Right atrium auricular region (tissue), 2 donors: ENCODE results near the gene ADAMTS15. TPM values are rescaled to one million over a fixed set of nuclear protein-coding genes. Genes with fewer than 3 reads are reported as not detected.

Experiments
- DNase-seq: peaks from one replicate; pipeline ENCODE4 v3.0.0-alpha.2; 2019; ENCODE audit warnings: low spot score
- H3K27ac ChIP-seq, 2 donors: fragments of 200-600 bp; sonication (generic); 1 replicate in 1 of 2; 2 replicates in 1 of 2; pipeline ENCODE4 v1.5.1; 2016 to 2019
- H3K27me3 ChIP-seq, 2 donors: fragments of 200-600 bp; sonication (generic); one replicate each; pipeline versions ENCODE4 v1.5.1 to v1.6.0; 2017 to 2019
- H3K36me3 ChIP-seq: fragments of 200-600 bp; sonication (generic); one replicate; pipeline ENCODE4 v1.5.1; 2016
- H3K4me1 ChIP-seq, 2 donors: fragments of 200-600 bp; sonication (generic); one replicate each; pipeline versions ENCODE4 v1.5.1 to v1.6.0; 2017 to 2019
- H3K4me3 ChIP-seq, 2 donors: fragments of 200-600 bp; sonication (generic); 1 replicate in 1 of 2; 2 replicates in 1 of 2; pipeline ENCODE4 v1.5.1; 2017 to 2019; ENCODE audit warnings: mild to moderate bottlenecking in 1 of 2, moderate library complexity in 1 of 2
- H3K9me3 ChIP-seq, 2 donors: fragments of 200-600 bp; sonication (generic); one replicate each; pipeline ENCODE4 v1.5.1; 2019
- total RNA-seq, 2 donors: library from RNA; depleted of rRNA; stranded (reverse); fragments of >200 nt; gene quantifications; one replicate each; pipeline ENCODE4 v1.1.0, GENCODE V29; 2016
- TF ChIP-seq, protein P1 (sequence below), 2 donors: fragments of 200-600 bp; sonication (generic); IDR thresholded peaks; one replicate each; pipeline ENCODE4 v1.5.1; 2019; ENCODE audit warnings: antibody characterized with exemption in 2 of 2

Gene ADAMTS15
- total RNA-seq, 2 donors from 2014 or later, result 17.5 to 21.2 TPM

DNA sequence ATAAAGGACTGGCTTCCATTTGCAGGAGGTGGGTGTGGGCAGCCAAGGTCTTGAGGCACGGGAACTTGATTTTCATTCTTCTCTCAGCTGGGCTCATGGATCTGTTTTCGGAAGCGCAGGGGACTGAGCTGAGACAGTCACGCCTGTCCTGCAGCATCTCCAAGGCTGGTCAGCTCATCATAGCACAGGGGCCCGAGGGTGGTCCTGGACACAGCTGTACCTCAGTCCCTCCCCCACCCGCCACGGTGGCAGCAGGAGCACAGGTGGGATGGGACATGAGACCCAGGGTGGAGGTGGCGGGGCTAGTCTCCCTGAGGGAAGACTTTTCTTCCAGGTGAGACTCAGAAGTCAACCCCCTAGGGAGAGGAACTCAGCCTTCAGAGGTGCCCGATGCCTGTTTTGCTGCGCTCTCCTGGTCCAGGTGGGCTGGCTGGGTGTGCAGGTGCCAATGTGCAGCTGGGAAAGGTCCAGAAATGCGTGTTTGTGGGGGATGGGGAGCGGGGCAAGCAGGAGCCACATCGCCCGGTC lies 23.8 kb upstream of the ADAMTS15 start:
- Histone ChIP-seq H3K4me3 (no peak overlapping the region), H3K9me3 (no peaks in the 10 kb centered on the region), H3K27me3 (peaks cover 0 to 4% of the 10 kb centered on the region in 2 donors), H3K4me1 (peaks cover 0 to 35% of the 10 kb centered on the region in 2 donors), H3K36me3 (no peaks in the 10 kb centered on the region), H3K27ac (no peak overlapping the region)
- TF ChIP-seq, protein P1, sequence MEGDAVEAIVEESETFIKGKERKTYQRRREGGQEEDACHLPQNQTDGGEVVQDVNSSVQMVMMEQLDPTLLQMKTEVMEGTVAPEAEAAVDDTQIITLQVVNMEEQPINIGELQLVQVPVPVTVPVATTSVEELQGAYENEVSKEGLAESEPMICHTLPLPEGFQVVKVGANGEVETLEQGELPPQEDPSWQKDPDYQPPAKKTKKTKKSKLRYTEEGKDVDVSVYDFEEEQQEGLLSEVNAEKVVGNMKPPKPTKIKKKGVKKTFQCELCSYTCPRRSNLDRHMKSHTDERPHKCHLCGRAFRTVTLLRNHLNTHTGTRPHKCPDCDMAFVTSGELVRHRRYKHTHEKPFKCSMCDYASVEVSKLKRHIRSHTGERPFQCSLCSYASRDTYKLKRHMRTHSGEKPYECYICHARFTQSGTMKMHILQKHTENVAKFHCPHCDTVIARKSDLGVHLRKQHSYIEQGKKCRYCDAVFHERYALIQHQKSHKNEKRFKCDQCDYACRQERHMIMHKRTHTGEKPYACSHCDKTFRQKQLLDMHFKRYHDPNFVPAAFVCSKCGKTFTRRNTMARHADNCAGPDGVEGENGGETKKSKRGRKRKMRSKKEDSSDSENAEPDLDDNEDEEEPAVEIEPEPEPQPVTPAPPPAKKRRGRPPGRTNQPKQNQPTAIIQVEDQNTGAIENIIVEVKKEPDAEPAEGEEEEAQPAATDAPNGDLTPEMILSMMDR (IDR thresholded peaks at IDR 0.05), result no peak
- DNase-seq, result no peak

DNA sequence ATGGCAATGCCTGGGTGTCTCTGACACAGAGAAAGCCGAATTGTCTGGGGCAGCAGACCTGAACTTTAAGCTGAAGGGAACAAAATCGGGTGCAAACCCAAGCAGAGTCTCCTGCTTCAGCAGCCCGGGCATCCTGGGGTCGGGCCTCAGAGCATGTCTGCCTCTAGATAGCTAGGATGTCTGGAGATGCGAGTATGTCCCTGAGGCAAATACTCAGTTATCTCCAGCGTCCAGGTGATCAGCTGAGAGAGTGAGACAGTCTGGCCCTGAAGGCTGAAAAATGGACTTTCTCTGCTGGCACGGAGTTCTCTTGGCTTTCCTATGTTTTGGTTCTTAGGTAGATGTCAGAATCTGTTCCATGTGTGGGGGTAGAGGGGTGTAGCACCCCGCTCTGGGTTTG lies 23.3 kb upstream of the ADAMTS15 start:
- TF ChIP-seq, protein P1 (IDR thresholded peaks at IDR 0.05), result no peak
- Histone ChIP-seq H3K4me3 (no peak overlapping the region), H3K27ac (no peak overlapping the region)

DNA sequence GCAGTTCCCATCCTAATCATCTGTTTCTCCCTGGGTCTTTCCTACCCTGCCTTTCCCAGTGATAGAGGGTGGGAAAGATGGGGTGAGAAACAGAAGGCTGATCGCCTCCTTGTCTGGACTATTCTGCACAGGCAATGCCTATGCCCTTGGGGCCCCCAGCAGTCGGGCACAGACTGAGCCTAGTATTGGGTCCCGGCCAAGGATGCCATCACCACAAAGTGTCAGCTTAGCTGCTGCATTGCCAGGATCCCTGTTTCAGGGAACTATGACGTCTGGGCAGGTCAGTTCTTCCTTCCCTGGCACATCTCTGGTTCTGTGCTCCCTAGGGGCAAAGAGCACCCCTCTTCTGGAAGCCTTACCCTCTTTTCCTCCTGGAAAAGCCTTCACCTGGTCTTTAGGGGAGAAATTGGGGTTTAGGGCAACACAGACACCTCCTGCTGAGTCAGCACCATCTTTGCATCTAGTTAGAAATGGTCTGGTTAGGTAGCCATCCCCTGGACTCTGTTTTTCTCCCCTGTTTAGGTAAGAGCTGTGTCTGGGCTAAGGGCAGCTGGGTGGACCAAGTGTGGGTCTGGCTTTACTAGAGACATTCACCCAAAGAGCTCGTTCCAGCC lies 22.1 kb upstream of the ADAMTS15 start:
- H3K4me1 ChIP-seq, result peaks cover 0 to 25% of the 10 kb centered on the region in 2 donors
- H3K27me3 ChIP-seq, result peaks cover 0 to 4% of the 10 kb centered on the region in 2 donors
- H3K4me3 ChIP-seq, result peak overlapping the region in 1 of 2 donors; percentile 55
- no peaks in the 10 kb centered on the region for H3K36me3 ChIP-seq
- no peak overlapping the region for H3K27ac ChIP-seq
- DNase-seq, result no peak
- TF ChIP-seq, protein P1 (IDR thresholded peaks at IDR 0.05), result no peak
- no peaks in the 10 kb centered on the region for H3K9me3 ChIP-seq

More for the DNA sequence above, 23.3 kb upstream of the ADAMTS15 start:
- DNase-seq, result no peak
- H3K4me1 ChIP-seq, result peaks cover 0 to 35% of the 10 kb centered on the region in 2 donors
- H3K9me3 ChIP-seq, result no peaks in the 10 kb centered on the region
- H3K36me3 ChIP-seq, result no peaks in the 10 kb centered on the region
- H3K27me3 ChIP-seq, result peaks cover 0 to 4% of the 10 kb centered on the region in 2 donors

DNA sequence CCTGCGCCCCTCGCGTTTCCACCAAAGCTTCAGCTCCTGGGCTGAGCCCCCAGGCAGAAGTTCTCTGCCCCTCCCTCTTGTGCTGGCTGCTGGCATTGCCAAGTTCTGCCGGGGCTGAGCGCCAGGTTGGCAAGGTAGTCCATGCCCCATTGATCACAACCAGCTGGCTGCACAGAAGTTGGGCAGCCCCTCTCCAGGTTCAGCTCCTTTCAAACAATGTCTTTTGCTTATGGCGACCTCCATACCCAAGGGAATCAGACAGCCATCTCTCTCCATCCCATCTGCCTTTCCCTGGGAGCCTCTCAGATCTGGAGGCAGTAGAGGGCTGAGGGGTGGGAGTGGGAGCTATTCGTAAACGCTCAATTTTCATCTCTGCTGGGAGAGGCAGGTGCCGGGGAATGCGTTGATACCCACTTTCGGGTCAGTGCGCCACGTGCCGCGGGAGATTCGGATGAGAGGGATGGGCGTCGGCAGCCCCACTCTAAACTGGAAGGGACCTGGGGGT lies 21.6 kb upstream of the ADAMTS15 start:
- peaks cover 0 to 4% of the 10 kb centered on the region in 2 donors for H3K27me3 ChIP-seq
- TF ChIP-seq, protein P1 (IDR thresholded peaks at IDR 0.05), result no peak
- DNase-seq, result no peak
- no peak overlapping the region for H3K27ac ChIP-seq
- H3K36me3 ChIP-seq, result no peaks in the 10 kb centered on the region
- peak overlapping the region; percentile 35 to 55 for H3K4me3 ChIP-seq
- H3K4me1 ChIP-seq, result peaks cover 0 to 25% of the 10 kb centered on the region in 2 donors
- H3K9me3 ChIP-seq, result no peaks in the 10 kb centered on the region

DNA sequence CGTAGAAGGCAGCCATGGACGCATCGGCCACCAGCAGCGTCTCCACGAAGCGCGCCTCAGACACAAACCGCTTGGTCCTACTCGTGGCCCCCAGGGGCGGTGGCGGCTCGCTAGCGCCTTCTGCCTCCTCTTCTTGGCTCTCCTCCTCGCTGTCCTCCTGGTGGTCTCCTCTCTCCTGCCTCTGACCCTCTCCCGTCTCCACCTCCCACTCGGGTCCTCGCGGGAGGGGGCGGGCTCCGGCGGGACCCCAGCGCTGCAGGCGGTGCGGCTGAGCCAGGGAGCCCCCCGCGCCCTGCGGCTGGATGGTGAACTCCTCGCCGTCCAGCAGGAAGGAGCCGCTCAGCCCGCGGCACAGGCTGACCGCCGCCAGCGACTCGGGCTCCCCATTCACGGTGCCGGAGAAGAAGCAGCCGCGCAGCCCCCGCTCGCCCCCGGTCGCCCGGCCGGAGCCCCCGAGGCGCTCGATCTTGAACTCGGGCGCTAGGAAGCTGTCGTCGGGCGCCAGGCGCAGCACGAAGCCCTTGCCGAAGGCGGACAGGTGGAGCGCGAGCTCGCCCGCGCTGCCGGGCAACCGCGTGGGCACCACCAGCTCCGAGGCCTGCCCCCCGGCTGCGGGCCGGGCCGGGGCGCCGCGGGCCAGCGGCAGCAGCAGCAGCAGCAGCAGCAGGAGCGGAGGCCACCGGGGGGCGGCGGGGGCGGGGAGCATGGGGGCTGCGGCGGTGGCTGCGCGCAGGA lies 20.7 kb upstream of the ADAMTS15 start:
- TF ChIP-seq, protein P1 (IDR thresholded peaks at IDR 0.05), result peak in 1 of 2 donors; percentile 51
- Histone ChIP-seq H3K4me3 (peak overlapping the region; percentile 35 to 55), H3K36me3 (no peaks in the 10 kb centered on the region), H3K27me3 (peaks cover 0 to 4% of the 10 kb centered on the region in 2 donors), H3K9me3 (no peaks in the 10 kb centered on the region), H3K4me1 (peaks cover 0 to 25% of the 10 kb centered on the region in 2 donors), H3K27ac (peak overlapping the region in 1 of 2 donors; percentile 54)
- no peak for DNase-seq
